OCI-LY1 (cell line): Measurements from ENCODE around the gene DNAH8.

Experiments used
- H2AFZ ChIP-seq: fragments of 200-600 bp; sonication (generic), shearing (Covaris generic); 2 replicates; pipeline ENCODE4 v1.6.0; 2014; ENCODE audit warnings: antibody characterized with exemption, mild to moderate bottlenecking, low read length
- H3F3A ChIP-seq: fragments of 200-600 bp; sonication (generic), shearing (Covaris generic); 2 replicates; pipeline ENCODE4 v1.6.0; 2014; ENCODE audit warnings: mild to moderate bottlenecking, antibody characterized with exemption, low read length, moderate library complexity; ENCODE audit not compliant: insufficient read depth
- H3K27ac ChIP-seq: fragments of 200-600 bp; sonication (generic); 2 replicates; pipeline ENCODE4 v1.5.1; 2014; ENCODE audit warnings: low read length, mixed run types, mild to moderate bottlenecking, low read depth; ENCODE audit not compliant: poor library complexity, severe bottlenecking
- H3K27me3 ChIP-seq: fragments of 200-600 bp; sonication (generic); 2 replicates; pipeline ENCODE4 v1.6.0; 2014; ENCODE audit warnings: antibody characterized with exemption, mild to moderate bottlenecking, low read length, moderate library complexity; ENCODE audit not compliant: insufficient read depth
- H3K36me3 ChIP-seq: fragments of 200-600 bp; sonication (generic); 2 replicates; pipeline ENCODE4 v1.6.1; 2014; ENCODE audit warnings: mild to moderate bottlenecking, antibody characterized with exemption, low read length, moderate library complexity, mixed read lengths; ENCODE audit not compliant: insufficient read depth
- H3K4me1 ChIP-seq: fragments of 200-600 bp; sonication (generic); 2 replicates; pipeline ENCODE4 v1.5.1; 2014; ENCODE audit warnings: mild to moderate bottlenecking, low read length, moderate library complexity; ENCODE audit not compliant: insufficient read depth, severe bottlenecking
- H3K4me2 ChIP-seq: fragments of 200-600 bp; sonication (generic), shearing (Covaris generic); 2 replicates; pipeline ENCODE4 v1.6.1; 2014; ENCODE audit warnings: low read length
- H3K4me3 ChIP-seq: fragments of 200-600 bp; sonication (generic); 2 replicates; pipeline ENCODE4 v1.5.1; 2014; ENCODE audit warnings: low read length, low read depth, mild to moderate bottlenecking, mixed read lengths; ENCODE audit not compliant: poor library complexity, severe bottlenecking
- H3K79me2 ChIP-seq: fragments of 200-600 bp; shearing (Covaris generic); 2 replicates; pipeline ENCODE4 v1.6.1; 2016; ENCODE audit warnings: mixed run types, low read length, mixed read lengths; ENCODE audit not compliant: insufficient read depth
- H3K9ac ChIP-seq: fragments of 200-600 bp; sonication (generic), shearing (Covaris generic); 2 replicates; pipeline ENCODE4 v1.6.1; 2014; ENCODE audit warnings: mild to moderate bottlenecking, low read length, mixed read lengths
- H3K9me2 ChIP-seq: fragments of 200-600 bp; sonication (generic), shearing (Covaris generic); 2 replicates; pipeline ENCODE4 v1.6.1; 2014; ENCODE audit warnings: low read depth, mild to moderate bottlenecking, low read length, mixed read lengths
- H3K9me3 ChIP-seq: fragments of 200-600 bp; shearing (Covaris generic); 2 replicates; pipeline ENCODE4 v1.6.1; 2014; ENCODE audit warnings: low read length, mixed read lengths
- H4K20me1 ChIP-seq: fragments of 200-600 bp; sonication (generic), shearing (Covaris generic); 2 replicates; pipeline ENCODE4 v1.6.0; 2016; ENCODE audit warnings: mild to moderate bottlenecking, low read length; ENCODE audit not compliant: insufficient read depth
- CTCF ChIP-seq: fragments of 200-600 bp; sonication (generic), shearing (Covaris generic); IDR thresholded peaks from 2 replicates; pipeline ENCODE4 v1.5.1; 2017; ENCODE audit warnings: mild to moderate bottlenecking, antibody characterized with exemption, low read length, moderate library complexity, mixed read lengths
- EZH2 ChIP-seq: fragments of 200-600 bp; sonication (generic), shearing (Covaris generic); IDR thresholded peaks from 2 replicates; pipeline ENCODE4 v1.8.0; 2017; ENCODE audit warnings: borderline replicate concordance, mixed run types, mild to moderate bottlenecking, antibody characterized with exemption, low read length, moderate library complexity, mixed read lengths

Gene DNAH8

GRCh38 chr6:39003072-39003471, 288.0 kb downstream of the DNAH8 start:
- Histone ChIP-seq H3F3A (no peaks in the 10 kb centered on the region), H3K4me2 (no peak overlapping the region), H3K4me3 (no peak overlapping the region), H3K36me3 (no peaks in the 10 kb centered on the region), H3K27me3 (no peaks in the 10 kb centered on the region; the same call in 1 of the 2 replicates), H4K20me1 (no peaks in the 10 kb centered on the region), H3K79me2 (no peaks in the 10 kb centered on the region), H3K9ac (no peak overlapping the region), H3K27ac (no peak overlapping the region), H2AFZ (no peak overlapping the region), H3K9me2 (no peaks in the 10 kb centered on the region), H3K9me3 (no peaks in the 10 kb centered on the region), H3K4me1 (no peaks in the 10 kb centered on the region)
- no peak for TF ChIP-seq EZH2
- peak; percentile 21; the same call in 1 of the 2 replicates for TF ChIP-seq CTCF

- H3K9ac ChIP-seq, result no peak overlapping the region
- no peaks in the 10 kb centered on the region for H3K36me3 ChIP-seq
- H3K27me3 ChIP-seq, result no peaks in the 10 kb centered on the region; the same call in 1 of the 2 replicates
- H3K4me2 ChIP-seq, result no peak overlapping the region
- no peaks in the 10 kb centered on the region for H3K79me2 ChIP-seq
- H3K9me3 ChIP-seq, result no peaks in the 10 kb centered on the region
- no peak overlapping the region for H3K27ac ChIP-seq
- no peak for TF ChIP-seq CTCF
- no peak for TF ChIP-seq EZH2
- H2AFZ ChIP-seq, result no peak overlapping the region
- H3K9me2 ChIP-seq, result no peaks in the 10 kb centered on the region
- H3K4me1 ChIP-seq, result no peaks in the 10 kb centered on the region
- no peak overlapping the region for H3K4me3 ChIP-seq
- H3F3A ChIP-seq, result no peaks in the 10 kb centered on the region
- H4K20me1 ChIP-seq, result no peaks in the 10 kb centered on the region
Measured at GRCh38 chr6:39003492-39003891, 288.4 kb downstream of the DNAH8 start.

- Histone ChIP-seq H3K27ac (no peak overlapping the region), H3K27me3 (no peaks in the 10 kb centered on the region)
Measured at GRCh38 chr6:39004801-39005200, 289.7 kb downstream of the DNAH8 start.

More at GRCh38 chr6:39004801-39005200, 289.7 kb downstream of the DNAH8 start:
- H3K4me2 ChIP-seq, result no peak overlapping the region
- H3K36me3 ChIP-seq, result no peaks in the 10 kb centered on the region
- no peak overlapping the region for H3K9ac ChIP-seq
- H3K9me2 ChIP-seq, result no peaks in the 10 kb centered on the region
- H3K9me3 ChIP-seq, result no peaks in the 10 kb centered on the region
- H3K4me1 ChIP-seq, result no peaks in the 10 kb centered on the region
- no peaks in the 10 kb centered on the region for H4K20me1 ChIP-seq
- no peaks in the 10 kb centered on the region for H3F3A ChIP-seq
- no peak overlapping the region for H3K4me3 ChIP-seq
- H2AFZ ChIP-seq, result no peak overlapping the region
- TF ChIP-seq EZH2, result no peak
- no peak for TF ChIP-seq CTCF
- no peaks in the 10 kb centered on the region for H3K79me2 ChIP-seq
